BE2C (cell line): ENCODE results near the gene KRT26.

ENCODE experiments used
- DNase-seq: peaks from one replicate; pipeline ENCODE4 v3.0.0-alpha.2; 2020
- H3K27me3 ChIP-seq: fragments of 250-450 bp; sonication (Bioruptor Pico); 2 replicates; pipeline ENCODE4 v1.5.1; 2020; ENCODE audit warnings: mild to moderate bottlenecking
- H3K36me3 ChIP-seq: fragments of 250-450 bp; sonication (Bioruptor Pico); 2 replicates; pipeline ENCODE4 v1.5.1; 2020; ENCODE audit warnings: mild to moderate bottlenecking
- H3K4me1 ChIP-seq: fragments of 250-450 bp; sonication (Bioruptor Pico); 2 replicates; pipeline ENCODE4 v1.5.1; 2020
- H3K4me3 ChIP-seq: 2 replicates; pipeline ENCODE4 v1.5.1; 2011; ENCODE audit warnings: low read depth, low read length
- H3K9me3 ChIP-seq: fragments of 250-450 bp; sonication (Bioruptor Pico); 2 replicates; pipeline ENCODE4 v1.5.1; 2020
- TF ChIP-seq, protein P1 (sequence below): IDR thresholded peaks from 2 replicates; pipeline ENCODE4 v1.5.1; 2012; ENCODE audit warnings: mild to moderate bottlenecking, low read depth, low read length

The KRT26 gene

DNA sequence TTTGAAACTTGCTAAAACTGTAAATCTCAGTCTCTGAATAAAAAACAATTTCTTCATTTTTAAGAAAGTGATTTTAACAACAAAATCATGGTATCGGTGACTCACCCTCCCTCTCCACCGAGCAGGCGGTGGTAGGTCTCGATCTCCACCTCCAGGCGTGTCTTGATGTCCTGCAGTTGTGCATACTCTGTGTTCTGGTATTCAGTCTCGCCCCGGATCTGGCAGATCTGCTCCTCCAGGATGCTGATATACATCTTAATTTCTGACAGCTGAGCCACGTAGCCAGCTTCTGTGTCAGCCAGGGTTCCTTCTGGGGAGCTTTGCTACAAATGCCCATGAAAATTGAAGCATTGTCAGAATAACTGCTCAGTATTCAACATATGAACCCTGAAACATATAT, 53.1 kb downstream of the KRT26 start:
- no peak for DNase-seq
- peaks cover 81% of the 10 kb centered on the region for H3K27me3 ChIP-seq
- no peak overlapping the region for H3K4me3 ChIP-seq
- H3K9me3 ChIP-seq, result no peaks in the 10 kb centered on the region
- no peaks in the 10 kb centered on the region for H3K36me3 ChIP-seq
- TF ChIP-seq, protein P1, sequence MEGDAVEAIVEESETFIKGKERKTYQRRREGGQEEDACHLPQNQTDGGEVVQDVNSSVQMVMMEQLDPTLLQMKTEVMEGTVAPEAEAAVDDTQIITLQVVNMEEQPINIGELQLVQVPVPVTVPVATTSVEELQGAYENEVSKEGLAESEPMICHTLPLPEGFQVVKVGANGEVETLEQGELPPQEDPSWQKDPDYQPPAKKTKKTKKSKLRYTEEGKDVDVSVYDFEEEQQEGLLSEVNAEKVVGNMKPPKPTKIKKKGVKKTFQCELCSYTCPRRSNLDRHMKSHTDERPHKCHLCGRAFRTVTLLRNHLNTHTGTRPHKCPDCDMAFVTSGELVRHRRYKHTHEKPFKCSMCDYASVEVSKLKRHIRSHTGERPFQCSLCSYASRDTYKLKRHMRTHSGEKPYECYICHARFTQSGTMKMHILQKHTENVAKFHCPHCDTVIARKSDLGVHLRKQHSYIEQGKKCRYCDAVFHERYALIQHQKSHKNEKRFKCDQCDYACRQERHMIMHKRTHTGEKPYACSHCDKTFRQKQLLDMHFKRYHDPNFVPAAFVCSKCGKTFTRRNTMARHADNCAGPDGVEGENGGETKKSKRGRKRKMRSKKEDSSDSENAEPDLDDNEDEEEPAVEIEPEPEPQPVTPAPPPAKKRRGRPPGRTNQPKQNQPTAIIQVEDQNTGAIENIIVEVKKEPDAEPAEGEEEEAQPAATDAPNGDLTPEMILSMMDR, result no peak
- no peaks in the 10 kb centered on the region for H3K4me1 ChIP-seq

DNA sequence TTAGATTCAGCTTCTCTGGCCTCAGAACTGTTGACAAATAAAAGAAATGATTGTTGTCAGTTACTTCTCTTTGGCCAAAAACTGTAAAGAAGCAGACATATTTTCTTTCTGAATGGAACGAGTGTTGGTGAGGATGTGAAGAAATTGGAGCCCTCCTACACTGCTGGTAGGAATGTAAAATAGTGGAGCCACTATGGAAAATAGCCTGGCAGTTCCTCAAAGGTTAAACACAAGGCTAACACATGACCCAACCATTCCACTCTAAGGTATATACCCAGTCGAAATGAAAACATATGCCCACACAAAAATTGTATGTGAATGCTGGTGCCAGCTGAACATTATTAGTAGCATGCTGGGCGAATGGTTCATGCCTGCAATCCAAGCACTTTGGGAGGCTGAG, 54.2 kb downstream of the KRT26 start:
- no peak for DNase-seq
- Histone ChIP-seq H3K27me3 (peaks cover 85% of the 10 kb centered on the region), H3K4me3 (no peak overlapping the region), H3K9me3 (no peaks in the 10 kb centered on the region), H3K36me3 (no peaks in the 10 kb centered on the region), H3K4me1 (no peaks in the 10 kb centered on the region)
- TF ChIP-seq, protein P1, result no peak
